MCF 10A (cell line): ENCODE measurements around the gene NPHP4. TPM values are rescaled to one million over a fixed set of nuclear protein-coding genes. Genes with fewer than 3 reads are reported as not detected.

ENCODE experiments used
- BruUV-seq: library from RNA; stranded (reverse); fragments of 400-500 nt; replicated peaks from 2 replicates; lab custom pipeline; 2021; lab: Mats Ljungman, UMichigan
- CTCF ChIA-PET: fragments of 300-600 bp; sonication (Branson Sonifier 250); formaldehyde crosslinking; extraction: SDS; loops from one replicate; lab custom pipeline; 2021; ENCODE audit warnings: antibody characterized with exemption, inconsistent platforms; lab: Yijun Ruan, JAX
- POLR2A ChIA-PET: fragments of 300-600, 350-650 bp; sonication (Branson Sonifier 250); formaldehyde crosslinking; extraction: SDS; loops from one replicate; lab custom pipeline; 2020; ENCODE audit warnings: antibody characterized with exemption, inconsistent platforms; lab: Yijun Ruan, JAX
- DNase-seq: peaks from one replicate; pipeline ENCODE4 v3.0.0-alpha.2; 2018; ENCODE audit not compliant: unreplicated experiment
- H3K27ac Mint-ChIP-seq: one replicate; pipeline ENCODE4 v1.8.0; 2022; ENCODE audit warnings: mild to moderate bottlenecking, low read depth, mixed read lengths; ENCODE audit not compliant: unreplicated experiment
- H3K27me3 Mint-ChIP-seq: one replicate; pipeline ENCODE4 v1.8.0; 2022; ENCODE audit warnings: mixed read lengths; ENCODE audit not compliant: insufficient read depth, unreplicated experiment
- H3K36me3 Mint-ChIP-seq: one replicate; pipeline ENCODE4 v1.8.0; 2022; ENCODE audit warnings: mild to moderate bottlenecking, moderate library complexity, mixed read lengths; ENCODE audit not compliant: insufficient read depth, unreplicated experiment
- H3K4me1 Mint-ChIP-seq: one replicate; pipeline ENCODE4 v1.8.0; 2022; ENCODE audit warnings: mixed read lengths; ENCODE audit not compliant: insufficient read depth, unreplicated experiment
- H3K4me3 Mint-ChIP-seq: one replicate; pipeline ENCODE4 v1.8.0; 2022; ENCODE audit warnings: mild to moderate bottlenecking, moderate library complexity, mixed read lengths; ENCODE audit not compliant: unreplicated experiment
- H3K9me3 Mint-ChIP-seq: one replicate; pipeline ENCODE4 v1.8.0; 2022; ENCODE audit warnings: mixed read lengths; ENCODE audit not compliant: unreplicated experiment
- CTCF ChIP-seq: fragments of 200-600 bp; IDR thresholded peaks from one replicate; pipeline ENCODE4 v1.8.0; 2022; ENCODE audit warnings: antibody characterized with exemption, mild to moderate bottlenecking; ENCODE audit not compliant: unreplicated experiment
- intact Hi-C: fragments of 100-400 bp; cut with micrococcal nuclease; formaldehyde crosslinking; loops from 2 replicates; pipeline ENCODE4 v1.14.1; 2022
- total RNA-seq: library from RNA; stranded (reverse); gene quantifications from 2 replicates; pipeline ENCODE4 v1.2.3, GENCODE V29; 2022

NPHP4 gene
- total RNA-seq, 1 experiment from 2014 or later: 14.4 TPM

DNA sequence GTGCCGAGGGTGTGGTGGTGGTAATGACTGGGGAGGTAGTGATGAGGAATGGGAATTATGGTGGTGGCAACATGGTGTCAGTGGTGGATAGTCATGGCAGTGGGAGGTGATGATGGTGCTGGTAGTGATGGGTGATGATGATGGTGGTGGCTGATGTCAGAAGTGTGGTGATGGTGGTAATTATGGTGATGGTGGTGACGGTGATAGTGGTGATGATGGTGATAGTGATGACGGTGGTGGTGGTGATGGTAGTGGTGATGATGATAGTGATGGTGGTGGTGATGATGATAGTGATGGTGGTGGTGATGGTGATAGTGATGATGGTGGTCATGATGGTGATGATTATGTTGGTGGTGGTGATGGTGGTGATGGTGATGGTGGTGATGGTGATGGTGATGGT lies 162.8 kb downstream of the NPHP4 start:
- Mint-ChIP-seq H3K4me1 (no peaks in the 10 kb centered on the region), H3K36me3 (no peaks in the 10 kb centered on the region), H3K9me3 (peaks cover 10% of the 10 kb centered on the region), H3K4me3 (no peak overlapping the region), H3K27me3 (peaks cover 14% of the 10 kb centered on the region), H3K27ac (no peak overlapping the region)
- ChIA-PET CTCF (no interaction called here), POLR2A (no interaction called here)
- no TSS peak for BruUV-seq
- no peak for DNase-seq
- no peak for TF ChIP-seq CTCF
- intact Hi-C loops: no loop called here

DNA sequence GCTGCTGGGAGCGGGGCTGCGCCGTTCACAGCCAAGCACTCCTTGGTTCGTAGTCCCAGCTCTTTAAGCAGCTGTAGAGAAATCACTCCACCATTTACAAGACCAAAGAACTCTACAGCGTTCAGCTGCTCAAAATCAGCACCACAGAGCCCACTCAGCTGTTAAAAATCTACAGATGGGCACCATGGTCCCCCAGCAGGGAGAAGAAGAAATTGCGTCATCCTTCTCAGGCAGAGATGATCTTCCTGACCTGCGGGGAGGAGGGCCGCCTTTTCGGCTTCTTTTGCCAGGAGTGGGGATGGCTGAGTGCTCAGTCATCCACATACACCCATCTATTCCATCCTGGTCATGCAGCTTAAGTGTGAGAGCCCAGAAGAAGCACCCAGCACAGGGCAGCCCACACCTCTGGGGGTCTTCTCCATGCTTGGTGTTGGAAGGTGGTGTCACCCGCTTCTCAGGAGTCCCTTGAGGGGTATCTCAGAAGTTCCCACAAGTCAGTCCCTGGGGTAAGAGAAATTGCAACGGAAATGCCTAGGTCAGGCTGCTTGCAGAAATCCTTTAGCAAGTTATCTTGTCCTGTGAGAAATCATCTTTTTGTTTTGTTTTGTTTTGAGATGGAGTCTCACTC lies 163.8 kb downstream of the NPHP4 start:
- H3K9me3 Mint-ChIP-seq: peaks cover 10% of the 10 kb centered on the region
- no peak overlapping the region for H3K27ac Mint-ChIP-seq
- no peaks in the 10 kb centered on the region for H3K4me1 Mint-ChIP-seq
- POLR2A ChIA-PET: no interaction called here
- H3K4me3 Mint-ChIP-seq: no peak overlapping the region
- TF ChIP-seq CTCF: no peak
- H3K27me3 Mint-ChIP-seq: peaks cover 14% of the 10 kb centered on the region
- intact Hi-C loops: no loop called here
- DNase-seq: no peak
- CTCF ChIA-PET: interaction anchor here (0.7 kb wide), 1 partner anchor 12 kb away, joined by 3 read pairs; no protein-coding TSS in a partner anchor
- BruUV-seq: no TSS peak
- no peaks in the 10 kb centered on the region for H3K36me3 Mint-ChIP-seq

- Mint-ChIP-seq H3K4me1 (no peaks in the 10 kb centered on the region), H3K27me3 (peaks cover 14% of the 10 kb centered on the region), H3K27ac (no peak overlapping the region), H3K36me3 (no peaks in the 10 kb centered on the region), H3K9me3 (peaks cover 10% of the 10 kb centered on the region), H3K4me3 (no peak overlapping the region)
- BruUV-seq: no TSS peak
- no peak for DNase-seq
- ChIA-PET CTCF (no interaction called here), POLR2A (no interaction called here)
- intact Hi-C loops: no loop called here
- TF ChIP-seq CTCF: no peak
These were observed 164.7 kb downstream of the NPHP4 start for GRCh38 chr1:5827516-5827915.

DNA sequence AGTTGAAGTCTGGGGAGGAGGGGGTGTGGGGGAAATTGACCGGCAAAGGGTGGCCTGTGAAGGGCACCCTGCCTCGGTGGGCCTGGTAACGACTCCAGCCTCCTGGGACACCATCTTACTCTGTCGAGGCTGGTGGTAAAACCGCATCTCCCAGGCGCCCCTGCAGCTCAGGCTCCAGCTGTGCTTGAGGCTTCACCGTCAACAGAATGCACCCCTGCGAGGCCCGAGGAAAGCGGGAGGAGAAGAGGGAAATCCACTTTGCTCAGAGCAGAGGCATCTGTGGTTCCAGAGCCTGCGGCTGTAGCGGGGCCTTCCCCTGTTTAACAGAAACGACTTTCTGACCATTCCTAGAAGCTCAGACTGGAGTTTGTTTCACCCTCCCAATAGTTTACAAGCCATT lies 165.6 kb downstream of the NPHP4 start:
- intact Hi-C loops: no loop called here
- no peak overlapping the region for H3K27ac Mint-ChIP-seq
- ChIA-PET POLR2A (interaction anchor here (0.7 kb wide), 1 partner anchor 45 kb away, joined by 3 read pairs; no protein-coding TSS in a partner anchor), CTCF (no interaction called here)
- BruUV-seq: no TSS peak
- H3K27me3 Mint-ChIP-seq: peaks cover 20% of the 10 kb centered on the region
- H3K4me1 Mint-ChIP-seq: no peaks in the 10 kb centered on the region
- H3K9me3 Mint-ChIP-seq: peaks cover 10% of the 10 kb centered on the region
- no peak overlapping the region for H3K4me3 Mint-ChIP-seq
- no peak for DNase-seq
- no peaks in the 10 kb centered on the region for H3K36me3 Mint-ChIP-seq
- TF ChIP-seq CTCF: no peak
